HG03135 (cell line): Measurements from ENCODE around the gene GATA2.

Experiments
- ATAC-seq: cut with Tn5 transposase; IDR thresholded peaks from one replicate; pipeline ENCODE4 v1.9.1; 2021; ENCODE audit warnings: mild to moderate bottlenecking, moderate library complexity; ENCODE audit not compliant: unreplicated experiment

GATA2 gene

DNA sequence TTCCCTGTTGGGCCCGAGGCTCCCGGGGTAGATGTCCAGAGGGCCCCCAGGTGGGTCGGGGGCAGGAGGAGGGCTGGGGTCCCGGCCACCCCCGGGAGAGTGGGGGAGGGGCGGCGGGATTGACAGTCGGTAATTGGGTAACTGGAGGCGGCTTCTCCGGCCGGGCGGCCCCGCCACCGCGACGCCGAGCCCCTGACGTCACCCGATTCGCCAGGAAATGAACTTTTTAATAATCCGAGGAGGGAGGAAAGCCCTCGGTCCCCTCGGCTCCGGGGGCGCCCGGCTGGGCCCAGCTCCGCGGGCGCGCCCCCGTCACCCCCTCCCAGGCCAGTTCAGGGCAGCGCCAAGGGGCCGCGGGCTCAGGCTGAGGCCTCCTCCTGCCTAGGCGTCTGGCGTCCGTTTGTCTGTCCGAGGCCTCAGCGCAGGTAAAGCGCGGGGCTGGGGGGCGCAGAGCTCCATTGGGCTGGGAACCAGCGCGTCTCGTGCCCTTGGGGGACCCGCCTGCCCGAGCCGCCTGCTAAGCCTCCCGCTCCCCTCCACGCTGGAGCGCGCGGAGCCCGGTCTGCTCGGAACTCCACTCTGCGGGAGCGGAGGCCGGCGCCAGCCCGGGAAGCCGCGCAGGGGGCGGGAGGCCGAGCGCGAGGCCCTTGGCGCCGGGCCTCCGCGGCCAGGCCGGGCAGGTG lies 3.9 kb downstream of the GATA2 start:
- no peak for ATAC-seq

DNA sequence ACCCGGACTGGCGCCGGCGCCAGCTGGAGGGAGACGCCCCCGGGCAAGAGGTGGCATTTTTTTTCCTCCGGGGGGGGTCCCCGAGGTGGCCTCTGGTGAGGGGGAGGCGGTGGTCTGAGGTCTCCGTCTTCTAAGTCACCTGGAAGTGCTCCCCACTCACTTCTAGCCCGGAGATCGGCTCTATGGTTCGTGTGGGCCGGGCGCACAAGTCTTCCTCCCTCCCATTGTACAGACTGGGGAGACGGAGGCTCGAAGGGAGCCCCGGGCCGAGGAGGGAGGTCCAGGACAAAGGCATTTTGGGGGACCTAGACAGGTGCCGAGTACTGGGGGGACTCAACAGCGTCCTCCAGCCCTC lies 4.4 kb downstream of the GATA2 start:
- no peak for ATAC-seq

DNA sequence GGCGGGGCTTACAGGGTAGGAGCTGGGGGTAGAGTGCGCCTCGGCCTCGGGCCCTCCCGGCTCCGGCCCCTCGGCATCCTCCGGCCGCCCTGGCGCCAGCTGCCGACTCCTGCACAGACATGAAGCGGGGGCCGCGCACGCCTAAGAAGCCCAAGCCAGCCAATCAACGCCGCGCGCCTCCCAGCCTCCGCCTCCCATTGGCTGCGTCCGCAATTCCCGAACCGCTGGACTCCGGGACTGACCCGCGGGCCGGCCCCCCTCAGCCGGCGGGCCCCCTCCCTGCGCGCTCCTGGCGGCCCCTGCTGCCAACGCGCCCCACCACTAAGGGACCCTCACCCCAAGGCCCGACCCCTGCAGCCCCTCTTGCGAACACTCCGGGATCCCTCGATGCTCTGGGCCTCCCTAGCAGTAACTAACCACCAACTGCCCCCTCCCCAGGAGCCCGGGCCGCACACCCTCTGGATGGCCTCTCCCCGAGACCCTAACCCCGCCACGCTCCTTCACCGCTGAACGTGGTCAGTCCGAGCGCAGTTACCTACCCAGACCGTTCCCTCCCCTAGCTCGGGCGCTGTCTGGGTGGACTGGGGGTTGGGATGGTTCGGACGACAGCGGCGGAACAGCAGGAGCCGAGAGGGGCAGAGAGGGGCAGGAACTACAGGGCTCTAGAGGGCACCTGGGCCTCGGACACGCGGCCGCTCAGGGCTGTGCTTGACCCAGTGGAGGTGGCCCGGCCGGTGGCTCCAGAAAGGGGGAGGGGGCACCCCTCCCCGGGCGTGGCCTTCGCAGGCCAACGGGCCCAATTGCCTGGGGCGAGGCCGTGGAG lies 5.0 kb downstream of the GATA2 start:
- ATAC-seq: no peak

DNA sequence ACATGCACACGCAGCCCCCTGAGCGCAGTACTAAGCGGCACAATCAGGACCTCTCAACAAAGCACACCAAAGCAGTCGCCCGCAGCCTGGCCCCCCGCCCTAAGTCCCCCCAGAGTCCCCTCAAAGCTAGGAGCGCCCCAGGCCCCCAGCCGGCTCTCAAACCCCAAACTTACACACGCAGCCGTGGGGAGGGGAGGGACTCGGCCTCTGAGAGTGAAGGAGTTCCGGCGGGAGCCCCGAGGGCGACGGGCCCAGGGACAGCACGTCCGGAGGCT lies 5.5 kb downstream of the GATA2 start:
- no peak for ATAC-seq

DNA sequence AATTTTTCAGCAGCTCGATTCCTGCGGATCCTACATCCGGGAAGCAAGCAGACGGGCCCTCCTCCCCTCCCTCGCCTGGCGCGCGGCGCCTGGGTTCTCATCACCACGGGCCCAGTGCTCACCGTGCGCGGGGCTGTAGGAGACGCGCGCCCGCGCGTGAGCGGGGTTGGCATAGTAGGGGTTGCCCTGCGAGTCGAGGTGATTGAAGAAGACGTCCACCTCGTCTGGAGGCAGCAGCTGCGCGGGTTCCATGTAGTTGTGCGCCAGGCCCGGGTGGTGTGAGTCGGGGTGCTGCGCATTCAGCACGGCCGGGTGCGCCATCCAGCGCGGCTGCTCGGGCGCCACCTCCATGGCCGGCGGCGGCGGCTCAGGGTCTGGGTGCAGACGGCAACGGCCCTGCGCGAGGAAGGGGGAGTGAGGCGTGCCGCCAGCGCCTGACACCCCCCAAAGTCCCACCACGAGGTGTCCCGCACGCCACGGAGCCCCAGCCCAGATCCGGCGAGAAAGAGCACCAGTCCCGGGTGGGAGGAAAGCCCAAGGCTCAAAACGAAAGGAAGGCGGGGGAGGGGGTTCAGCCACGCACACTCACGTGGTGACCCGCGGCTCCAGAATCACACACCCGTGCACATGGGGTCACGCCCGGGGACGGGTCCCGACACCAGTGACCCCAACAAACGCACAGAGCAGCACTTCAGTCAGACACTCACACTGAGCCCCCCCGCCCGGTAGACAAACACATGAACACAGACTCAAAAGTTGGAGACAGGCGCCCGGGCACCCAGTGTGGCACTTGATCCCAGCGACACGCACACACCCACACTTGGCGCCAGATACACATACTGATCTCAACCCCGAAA lies 6.1 kb downstream of the GATA2 start:
- no peak for ATAC-seq

DNA sequence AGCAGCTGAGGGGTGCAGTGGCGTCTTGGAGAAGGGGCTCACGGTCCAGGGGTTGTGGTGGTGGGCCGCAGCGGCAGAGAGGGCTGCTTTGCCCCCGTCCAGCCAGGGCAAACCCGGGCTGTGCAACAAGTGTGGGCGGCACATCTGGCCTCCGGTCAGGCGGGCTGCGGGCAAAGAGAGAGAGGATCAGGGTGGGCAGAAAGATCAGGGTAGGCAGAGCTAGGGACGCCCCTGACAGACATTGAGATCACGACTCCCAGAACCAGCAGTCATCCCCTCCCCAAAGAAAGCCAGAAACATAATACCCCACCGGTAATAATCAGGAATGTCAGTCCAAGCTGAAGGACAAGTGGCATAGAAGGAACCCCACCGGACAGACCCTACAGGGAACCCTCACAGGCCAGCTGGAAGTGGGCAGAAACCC lies 6.8 kb downstream of the GATA2 start:
- no peak for ATAC-seq

DNA sequence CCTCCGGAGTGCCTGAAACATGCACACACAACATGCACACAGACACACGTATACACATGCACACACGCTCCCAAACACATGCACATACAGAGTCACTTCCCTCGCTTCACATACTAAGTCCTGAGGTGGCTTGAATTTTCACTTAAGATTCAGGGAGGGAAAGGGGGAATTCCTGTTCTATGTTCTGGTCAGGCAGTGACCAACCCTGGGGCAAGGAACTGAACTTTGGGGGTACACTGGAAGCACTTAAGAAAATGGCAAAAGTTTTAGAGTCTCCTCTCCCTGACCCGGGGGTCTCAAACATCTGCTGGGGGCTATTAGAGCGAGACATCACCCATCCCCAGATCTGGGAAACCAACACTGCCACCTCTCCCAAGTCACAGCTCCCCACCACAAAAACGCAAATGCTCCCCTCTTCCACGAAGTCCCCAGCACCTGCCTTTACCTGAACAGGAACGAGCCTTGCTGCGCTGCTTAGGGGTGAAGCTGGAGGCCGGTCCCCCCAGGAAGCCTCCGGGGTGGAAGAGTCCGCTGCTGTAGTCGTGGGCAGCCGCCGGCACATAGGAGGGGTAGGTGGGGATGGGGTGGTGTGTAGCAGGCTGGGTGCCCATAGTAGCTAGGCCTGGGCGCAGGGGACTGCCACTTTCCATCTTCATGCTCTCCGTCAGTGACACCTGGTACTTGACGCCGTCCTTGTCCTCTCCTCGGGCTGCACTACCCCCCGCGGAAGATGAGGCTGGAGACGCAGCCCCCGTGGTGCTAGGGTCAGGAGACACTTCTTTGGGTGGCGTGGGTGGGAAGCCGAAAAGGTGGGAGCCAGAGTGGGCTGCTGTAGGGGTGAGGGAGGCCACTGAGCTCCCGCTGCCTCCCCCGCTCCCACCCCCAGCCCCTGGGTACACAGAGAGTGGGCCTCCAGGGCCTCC lies 7.5 kb downstream of the GATA2 start:
- ATAC-seq: no peak

DNA sequence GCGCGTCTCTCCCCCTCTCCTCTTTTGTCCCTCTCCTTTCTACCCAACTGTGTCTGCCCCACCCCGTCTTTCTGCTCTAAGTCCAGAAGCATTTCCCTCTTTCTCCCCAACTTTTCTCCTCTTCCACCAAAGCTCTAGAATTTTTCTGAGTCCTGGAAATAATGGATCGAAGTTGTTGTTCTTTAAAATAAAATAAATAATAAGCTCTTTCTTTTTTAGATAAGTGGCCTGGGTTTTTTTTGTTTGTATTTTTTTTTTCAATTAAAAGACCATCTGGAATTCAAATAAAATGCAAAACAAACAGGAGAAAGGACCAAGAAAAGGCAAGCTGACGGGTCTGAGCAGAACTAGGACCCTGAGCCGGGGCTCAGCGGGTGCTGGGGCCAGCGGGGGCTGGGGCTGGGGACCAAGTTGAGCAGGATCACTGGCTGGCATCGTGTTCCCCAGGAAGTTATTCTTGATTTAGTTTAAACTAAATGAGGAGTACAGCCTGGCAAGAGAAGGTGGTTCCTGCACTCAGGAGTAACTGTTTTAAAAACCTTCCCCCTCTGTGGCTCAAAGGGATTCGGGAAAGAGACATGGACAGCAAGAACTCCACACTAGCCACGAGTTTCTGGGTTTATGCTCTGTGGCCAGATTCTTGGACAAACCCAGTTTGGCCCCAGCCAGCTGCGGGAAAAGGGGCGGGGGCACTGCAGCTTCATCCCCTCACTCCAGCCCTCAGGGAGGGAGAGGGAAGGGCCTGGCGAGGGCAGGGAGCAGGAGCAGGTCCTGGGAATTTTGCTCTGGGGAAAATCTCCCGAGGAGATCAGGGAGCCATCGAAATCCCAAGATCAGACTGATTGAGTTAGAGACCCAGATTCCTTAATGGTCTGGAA lies 8.4 kb downstream of the GATA2 start:
- no peak for ATAC-seq

DNA sequence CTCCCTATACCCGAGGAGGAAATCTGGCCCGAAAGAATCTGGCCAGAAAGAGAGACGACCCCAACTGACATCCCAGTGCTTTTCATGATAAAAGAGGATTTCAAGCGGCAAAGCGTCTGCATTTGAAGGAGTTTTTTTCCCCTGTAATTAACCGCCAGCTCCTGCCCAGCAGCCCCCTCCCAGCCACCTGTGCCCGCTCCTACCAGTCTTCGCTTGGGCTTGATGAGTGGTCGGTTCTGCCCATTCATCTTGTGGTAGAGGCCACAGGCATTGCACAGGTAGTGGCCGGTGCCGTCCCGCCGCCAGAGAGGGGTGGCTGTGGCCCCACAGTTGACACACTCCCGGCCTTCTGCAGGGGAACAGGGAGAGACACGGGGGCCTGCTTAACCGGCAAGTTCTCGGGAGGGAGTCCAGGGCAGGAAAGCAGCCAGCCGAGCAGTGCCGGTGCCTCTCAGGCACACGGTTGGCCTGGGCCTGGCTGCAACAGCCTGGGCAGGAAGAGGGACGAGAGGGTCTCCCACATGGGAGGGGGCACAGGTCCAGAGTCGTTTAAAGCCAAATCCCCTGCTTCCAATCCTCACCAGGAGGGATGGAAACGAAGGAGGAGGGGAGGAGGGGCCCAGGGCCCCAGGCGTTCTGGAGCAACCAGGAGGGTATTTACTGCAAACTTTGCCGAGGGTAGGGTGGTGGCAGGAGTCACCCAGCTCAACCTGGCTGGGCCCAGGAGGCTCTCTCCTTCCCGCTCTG lies 9.2 kb downstream of the GATA2 start:
- no peak for ATAC-seq

DNA sequence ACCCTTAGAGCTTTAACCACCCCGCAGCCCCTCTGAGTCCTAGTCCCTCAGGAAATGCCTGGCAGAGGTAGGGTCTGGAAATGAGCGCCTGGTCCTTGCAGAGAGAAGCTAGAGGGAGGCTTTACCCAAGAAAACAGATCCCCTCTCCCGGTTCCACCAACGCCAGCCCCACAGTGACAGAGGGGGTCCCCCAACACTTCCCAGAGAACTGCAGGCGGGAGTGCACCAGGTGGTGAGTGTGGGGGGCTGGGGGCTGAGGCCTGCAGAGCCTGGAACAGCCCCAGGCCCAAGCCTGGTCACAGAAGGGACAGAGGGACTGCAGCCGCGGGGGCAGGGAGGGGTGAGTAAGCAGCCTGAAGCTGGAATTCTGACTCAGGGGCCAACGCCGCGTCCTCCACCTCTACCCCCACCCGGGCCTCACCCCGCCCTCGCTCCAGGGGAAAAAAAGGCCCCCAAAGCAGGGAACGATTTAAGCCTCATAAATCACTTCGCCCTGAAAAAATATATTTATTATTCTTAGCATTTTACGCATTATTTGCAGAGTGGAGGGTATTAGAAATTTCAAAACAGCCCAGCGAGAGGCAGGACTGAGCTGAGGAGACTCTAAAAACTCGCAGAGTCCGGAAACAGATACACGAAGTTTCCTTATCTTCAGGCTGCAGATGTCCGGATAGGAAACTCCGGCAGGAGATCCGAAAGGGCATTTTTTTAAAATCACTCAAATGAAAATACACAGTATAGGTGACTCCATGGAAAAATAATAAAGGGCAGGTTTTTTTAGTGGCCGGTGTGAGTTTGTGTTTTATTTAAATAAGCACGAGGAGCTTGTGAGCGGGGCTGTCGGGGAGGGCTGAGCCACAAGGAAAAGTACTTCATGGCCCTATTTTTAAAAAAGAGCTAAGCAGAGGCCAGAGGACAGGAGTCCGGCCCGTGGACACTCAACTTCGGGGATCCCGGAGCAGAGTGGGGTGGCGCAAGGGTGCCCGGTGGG lies 10.0 kb downstream of the GATA2 start:
- ATAC-seq: no peak

DNA sequence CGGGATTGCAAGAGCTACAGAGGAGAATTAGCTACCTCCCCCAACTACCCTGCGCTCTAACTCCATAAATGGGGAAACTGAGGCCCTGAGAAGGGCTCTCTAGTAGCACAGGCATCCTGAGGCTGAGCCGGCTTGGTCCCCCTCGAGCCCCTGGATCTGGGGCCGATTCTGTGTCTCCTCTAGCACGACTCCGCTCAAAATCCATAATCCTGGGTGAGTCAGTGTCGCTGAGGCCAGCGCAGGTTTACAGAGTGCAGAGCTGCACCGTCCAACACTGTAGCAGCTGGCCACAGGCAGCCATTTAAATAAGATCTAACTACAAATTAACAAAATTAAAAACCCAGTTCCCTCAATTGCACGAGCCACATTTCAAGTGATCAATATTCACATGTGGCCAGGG lies 10.8 kb downstream of the GATA2 start:
- ATAC-seq: no peak

DNA sequence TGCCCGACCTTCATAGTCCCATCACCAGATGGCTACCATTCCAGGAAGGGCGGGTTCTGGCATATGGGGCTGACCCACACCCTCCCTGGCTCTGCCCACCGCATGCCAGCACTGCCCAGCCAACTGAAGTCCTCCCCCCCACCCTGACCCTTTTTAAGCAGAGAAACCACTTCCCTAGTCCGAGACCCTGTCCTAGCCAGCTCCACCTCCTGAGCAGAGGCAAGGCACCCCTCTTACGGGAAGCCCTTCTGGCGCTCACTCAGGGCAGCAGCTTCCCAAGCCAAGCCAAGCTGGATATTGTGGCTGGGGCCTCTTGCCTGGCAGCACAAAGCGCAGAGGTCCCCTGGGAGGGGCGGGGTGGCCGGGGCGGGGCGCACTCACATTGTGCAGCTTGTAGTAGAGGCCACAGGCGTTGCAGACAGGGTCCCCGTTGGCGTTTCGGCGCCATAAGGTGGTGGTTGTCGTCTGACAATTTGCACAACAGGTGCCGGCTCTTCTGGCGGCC lies 11.5 kb downstream of the GATA2 start:
- no peak for ATAC-seq

DNA sequence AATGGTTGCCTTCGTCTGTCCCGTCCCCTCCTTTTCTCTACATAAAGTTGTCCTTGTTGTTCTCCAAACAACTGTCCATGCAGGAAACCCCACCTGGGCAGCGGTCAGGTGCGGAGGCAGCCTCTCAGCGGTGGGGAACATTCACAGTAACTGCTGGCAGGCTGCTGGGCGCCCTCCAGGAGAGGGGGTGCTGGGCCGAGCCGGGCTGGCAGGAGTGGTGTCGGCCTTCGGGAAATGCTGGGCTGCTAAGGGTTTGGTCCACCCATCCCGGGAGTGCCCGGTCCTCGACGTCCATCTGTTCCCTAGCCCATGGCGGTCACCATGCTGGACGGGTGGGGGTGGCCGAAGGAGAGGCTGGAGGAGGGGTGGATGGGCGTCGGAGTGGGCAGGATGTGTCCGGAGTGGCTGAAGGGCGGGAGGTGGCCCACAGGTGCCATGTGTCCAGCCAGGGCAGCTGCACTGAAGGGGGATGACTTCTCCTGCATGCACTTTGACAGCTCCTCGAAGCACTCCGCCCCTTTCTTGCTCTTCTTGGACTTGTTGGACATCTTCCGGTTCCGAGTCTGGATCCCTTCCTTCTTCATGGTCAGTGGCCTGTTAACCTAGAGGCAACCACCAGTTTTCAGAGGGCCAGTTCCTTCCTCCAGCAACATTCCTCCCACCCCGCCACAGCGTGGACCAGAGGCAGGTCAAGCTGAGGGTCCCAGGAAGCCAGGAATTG lies 12.1 kb downstream of the GATA2 start:
- no peak for ATAC-seq

DNA sequence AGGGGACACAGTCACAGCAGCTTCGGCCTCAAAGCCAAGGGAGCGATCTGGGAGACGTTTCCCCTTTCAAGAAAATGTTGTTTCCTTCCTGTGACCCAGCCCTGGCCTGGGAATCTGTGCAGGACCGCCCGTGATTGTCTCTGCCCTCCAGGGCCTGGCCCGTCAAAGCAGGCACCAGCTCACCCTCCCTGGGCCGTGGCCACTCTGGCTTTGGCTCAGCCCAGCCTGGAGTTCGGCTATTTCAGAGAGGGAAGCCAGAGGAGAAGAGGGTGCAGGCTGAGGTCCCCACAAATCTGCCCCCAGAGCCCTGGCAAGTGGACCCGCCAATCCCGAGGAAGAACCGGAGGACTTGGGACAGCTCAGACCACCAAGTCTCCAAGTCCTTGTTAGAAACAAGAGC lies 12.7 kb downstream of the GATA2 start:
- no peak for ATAC-seq

DNA sequence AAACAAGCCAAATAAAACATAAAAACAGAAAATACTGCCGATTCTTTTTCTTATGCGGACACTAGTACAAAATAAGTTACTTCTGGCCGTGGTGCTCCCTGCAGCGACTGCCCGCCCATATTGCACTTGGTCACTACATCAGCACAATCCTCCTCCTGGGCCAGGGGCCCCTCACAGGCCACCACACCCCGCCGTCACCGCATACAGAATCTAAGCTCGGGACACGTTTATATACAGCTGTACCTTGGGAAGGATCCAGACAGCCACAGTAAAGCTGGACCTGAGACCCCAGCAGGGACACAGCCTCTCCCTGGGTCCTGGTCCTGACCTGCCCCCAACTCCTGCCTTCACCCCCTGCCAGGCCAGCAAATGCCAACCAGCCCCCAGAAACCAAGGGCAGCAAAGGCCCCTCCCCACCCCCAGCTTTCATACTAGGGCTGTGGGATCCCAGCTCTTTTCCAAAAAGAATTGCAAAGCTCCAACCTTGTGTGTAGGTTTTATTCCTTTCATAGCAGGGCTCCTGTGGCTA lies 13.4 kb downstream of the GATA2 start:
- ATAC-seq: no peak

DNA sequence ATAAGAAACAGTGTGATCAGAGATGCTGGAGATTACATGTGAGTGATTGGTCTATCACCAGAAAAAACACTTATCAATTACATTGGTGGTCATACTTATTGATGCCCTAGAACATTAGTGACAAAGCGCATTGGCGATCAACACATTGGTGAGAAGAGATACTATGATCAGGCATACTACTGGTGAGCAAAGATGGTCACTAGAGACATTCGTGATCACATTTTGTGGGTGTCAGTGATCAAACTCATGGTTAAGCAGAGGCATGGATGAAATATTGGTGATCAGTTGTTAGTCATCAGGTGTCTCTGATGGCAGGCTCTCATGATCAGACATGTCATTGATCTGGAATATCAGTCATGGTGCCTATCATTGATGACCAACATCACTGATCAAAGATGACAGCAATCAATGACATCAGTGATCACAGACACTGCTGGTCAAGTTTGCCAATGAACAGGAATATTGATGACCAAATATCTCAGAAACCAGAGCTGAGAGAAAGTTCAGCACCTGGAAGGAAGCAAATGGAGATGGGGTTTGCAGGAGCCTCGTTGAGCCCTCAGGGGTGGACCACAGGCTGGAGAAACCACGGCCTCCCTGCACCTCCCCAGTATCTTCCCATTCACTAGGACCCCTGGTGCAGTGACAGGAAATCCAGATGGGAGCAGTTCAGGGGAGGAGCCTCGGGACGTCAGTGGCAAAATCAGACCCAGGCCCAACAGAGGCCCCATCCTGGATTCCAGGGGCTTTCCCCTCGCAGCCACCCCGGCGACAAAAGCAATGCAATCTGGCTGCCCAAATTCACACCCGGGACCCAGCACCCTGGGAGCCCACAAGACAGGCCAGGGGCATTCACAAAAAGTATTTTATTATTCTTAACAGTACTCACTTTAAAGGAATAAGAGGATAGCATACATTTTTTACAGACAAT lies 14.2 kb downstream of the GATA2 start:
- ATAC-seq: no peak
